COLO829 (cell line): ENCODE measurements around the gene FBXO2.

ENCODE experiments used
- DNase-seq: peaks from one replicate; pipeline ENCODE4 v3.0.0; 2012; ENCODE audit warnings: low spot score

Gene FBXO2

DNA sequence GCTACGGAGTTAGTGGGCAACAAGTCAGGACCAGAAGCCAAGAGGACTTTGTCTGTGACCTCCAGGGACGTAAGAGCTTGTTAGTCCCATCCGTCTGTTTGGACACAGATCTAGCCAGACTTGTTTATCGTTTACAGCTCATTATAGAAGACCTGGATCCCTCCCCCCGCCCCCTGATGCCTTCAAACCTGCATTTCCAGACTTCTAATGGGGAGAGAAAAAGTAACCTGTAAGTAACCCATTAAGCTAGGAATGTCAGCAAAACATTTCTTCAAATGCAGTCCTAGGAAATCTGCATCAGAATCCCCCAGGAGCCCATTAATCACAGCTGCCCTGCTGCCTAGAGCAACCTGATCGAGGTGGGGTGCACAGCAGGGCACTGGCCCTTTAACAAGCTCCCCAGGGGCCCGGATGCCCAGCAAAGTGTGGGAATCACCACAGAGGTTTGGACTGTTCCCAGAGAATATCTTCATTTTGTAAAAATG is 28.1 kb upstream of the FBXO2 start:
- DNase-seq, result no peak

GRCh38 chr1:11681071-11681771 is 27.0 kb upstream of the FBXO2 start, which contains the start of gene MAD2L2:
Gene MAD2L2 (minus strand): TSS chr1:11681148. CDS start chr1:11680601, 547 bp downstream.
- peak; percentile 79 for DNase-seq

- no peak for DNase-seq
Observed at GRCh38 chr1:11680270-11681070, 26.2 kb upstream of the FBXO2 start.

DNA sequence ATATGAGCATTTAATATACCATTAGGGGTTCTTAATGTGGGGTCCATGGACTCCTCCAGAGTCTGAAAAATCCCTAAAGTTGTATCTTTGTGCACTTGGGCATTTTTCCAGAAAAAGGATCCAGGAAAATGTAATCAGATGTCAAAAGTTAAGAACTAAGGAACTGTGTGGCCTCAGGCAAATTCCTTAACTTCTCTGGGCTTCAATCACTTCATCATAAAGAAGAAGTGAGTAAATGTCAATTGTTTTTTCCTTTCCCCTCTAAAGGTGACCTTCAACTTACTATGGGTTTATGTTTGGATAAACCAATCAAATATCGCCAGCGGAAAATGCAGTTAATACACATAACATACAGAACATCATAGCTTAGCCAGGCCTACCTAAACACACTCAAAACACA is 24.2 kb upstream of the FBXO2 start:
- DNase-seq, result no peak

DNA sequence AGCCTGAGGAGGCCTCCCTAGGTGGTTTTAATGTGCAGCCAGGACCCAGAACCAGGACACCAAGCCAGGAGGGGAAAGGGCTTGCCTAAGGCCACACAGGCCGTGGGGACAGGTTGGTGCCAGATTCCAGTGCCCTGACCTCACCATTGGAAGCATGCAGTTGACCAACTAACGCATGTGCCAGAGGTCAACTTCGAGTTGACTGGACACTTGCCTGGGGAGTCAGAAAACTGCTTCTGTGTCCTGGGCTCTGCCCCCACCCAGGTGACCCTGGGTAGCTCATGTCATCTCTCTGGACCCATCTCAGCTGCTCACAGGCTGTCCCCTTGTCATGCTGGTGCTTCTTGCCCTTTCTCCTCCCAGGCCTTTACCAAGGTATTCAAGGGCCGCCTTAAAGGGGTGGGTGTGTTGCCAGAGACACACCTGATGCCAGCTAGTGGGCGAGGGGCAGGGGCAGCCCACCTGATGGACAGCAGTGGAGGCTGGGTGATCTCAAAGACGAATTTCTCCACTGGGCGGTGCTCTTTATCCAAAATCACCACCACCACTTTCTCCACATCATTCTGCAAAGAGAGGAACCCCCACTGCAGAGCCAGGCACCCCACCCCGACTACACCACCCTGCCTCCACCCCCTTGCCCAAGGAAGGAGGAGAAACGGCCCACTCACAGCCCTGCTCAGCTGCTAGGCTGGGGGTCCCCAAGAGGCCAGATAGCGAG is 22.3 kb upstream of the FBXO2 start:
- no peak for DNase-seq

DNA sequence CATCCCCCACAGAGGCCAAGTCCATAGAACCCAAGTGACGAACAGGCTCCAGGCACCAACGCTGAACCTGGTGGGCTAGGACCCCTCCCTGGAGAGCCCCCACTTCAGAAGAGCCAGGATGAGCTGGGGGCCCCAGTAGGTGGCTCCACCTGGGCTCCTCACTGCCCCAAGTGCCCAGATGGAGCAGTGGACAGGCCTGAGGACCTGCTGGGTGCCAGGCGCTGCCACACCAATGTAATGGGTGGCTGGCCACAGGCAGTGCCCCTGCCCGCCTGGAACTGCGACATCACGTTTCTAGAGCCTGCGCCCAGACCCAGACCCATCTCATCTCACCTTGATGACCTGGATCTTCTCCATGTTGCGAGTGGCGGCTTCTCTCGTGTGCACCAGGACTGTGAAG is 21.1 kb upstream of the FBXO2 start:
- no peak for DNase-seq

GRCh38 chr1:11674488-11674887 is 20.3 kb upstream of the FBXO2 start:
- DNase-seq, result no peak

DNA sequence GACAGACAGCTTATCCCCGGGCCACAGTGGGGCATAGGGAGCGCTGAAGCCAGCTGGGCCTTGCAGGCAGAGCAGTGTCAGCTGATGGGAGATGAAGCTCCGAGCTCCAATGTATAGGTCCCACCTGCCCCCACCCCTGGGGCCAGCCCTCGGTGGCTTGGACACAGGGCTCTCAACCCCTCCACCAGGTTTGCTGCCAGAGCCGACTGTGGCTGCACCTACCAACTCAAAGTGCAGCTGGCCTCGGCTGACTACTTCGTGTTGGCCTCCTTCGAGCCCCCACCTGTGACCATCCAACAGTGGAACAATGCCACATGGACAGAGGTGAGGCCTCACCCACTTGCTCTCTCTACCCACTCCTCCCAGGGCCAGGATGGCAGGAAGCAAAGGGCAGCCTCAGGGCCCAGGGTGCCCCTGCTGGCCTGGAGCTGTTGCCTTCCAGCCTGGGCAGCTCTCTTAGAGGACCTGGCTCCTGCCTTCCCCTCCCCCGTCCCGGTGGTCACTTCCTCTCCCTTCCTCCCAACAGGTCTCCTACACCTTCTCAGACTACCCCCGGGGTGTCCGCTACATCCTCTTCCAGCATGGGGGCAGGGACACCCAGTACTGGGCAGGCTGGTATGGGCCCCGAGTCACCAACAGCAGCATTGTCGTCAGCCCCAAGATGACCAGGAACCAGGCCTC is 19.0 kb upstream of the FBXO2 start:
- DNase-seq, result no peak

GRCh38 chr1:11671544-11672286 is 17.5 kb upstream of the FBXO2 start:
- no peak for DNase-seq

GRCh38 chr1:11671205-11671543 is 16.9 kb upstream of the FBXO2 start:
- DNase-seq, result no peak

DNA sequence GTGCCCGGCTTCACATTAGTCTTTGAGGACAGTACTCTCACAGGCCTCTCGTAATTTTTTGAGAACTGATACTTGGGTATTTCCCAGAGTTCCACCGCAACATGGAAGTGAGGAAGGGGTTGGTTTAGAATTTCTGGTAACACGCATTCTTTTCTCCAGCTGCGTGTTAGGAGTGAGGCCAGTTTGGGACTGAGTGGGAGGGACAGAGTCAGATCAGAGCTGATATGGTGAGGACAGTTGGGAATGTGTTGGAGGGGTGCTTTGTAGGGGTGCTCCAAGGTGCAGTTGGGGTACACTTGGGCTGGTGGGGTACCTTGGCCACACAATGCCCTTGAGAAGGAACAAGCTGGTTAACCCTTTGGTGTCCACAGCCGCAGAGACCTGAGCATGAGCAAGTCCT is 16.5 kb upstream of the FBXO2 start:
- DNase-seq, result no peak

DNA sequence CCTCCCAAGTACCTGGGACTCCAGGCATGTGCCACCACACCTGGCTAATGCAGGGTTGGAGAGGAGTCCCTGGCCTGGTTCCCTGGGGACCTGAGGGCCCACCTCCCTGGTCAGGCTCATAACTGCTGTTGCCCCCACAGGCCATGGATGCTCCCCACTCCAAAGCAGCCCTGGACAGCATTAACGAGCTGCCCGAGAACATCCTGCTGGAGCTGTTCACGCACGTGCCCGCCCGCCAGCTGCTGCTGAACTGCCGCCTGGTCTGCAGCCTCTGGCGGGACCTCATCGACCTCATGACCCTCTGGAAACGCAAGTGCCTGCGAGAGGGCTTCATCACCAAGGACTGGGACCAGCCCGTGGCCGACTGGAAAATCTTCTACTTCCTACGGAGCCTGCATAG is 14.3 kb upstream of the FBXO2 start:
- no peak for DNase-seq

GRCh38 chr1:11664336-11665065 is 10.3 kb upstream of the FBXO2 start:
- DNase-seq, result no peak

- DNase-seq, result no peak
Observed at GRCh38 chr1:11661103-11661502, 6.9 kb upstream of the FBXO2 start.

- no peak for DNase-seq
Observed at GRCh38 chr1:11659748-11660147, 5.5 kb upstream of the FBXO2 start.

DNA sequence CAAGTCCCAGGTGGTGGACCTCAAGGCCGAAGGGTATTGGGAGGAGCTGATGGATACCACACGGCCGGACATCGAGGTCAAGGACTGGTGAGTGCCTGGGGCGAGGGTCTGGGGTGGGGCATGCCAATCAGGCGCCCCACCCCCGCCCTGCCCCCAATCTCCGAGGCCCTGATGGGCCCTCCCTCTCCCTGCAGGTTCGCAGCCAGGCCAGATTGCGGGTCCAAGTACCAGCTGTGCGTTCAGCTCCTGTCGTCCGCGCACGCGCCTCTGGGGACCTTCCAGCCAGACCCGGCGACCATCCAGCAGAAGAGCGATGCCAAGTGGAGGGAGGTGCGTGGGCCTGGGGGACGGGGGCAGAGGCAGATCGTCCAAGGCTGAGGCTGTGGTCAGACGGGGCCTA is 4.3 kb upstream of the FBXO2 start:
- DNase-seq, result no peak

DNA sequence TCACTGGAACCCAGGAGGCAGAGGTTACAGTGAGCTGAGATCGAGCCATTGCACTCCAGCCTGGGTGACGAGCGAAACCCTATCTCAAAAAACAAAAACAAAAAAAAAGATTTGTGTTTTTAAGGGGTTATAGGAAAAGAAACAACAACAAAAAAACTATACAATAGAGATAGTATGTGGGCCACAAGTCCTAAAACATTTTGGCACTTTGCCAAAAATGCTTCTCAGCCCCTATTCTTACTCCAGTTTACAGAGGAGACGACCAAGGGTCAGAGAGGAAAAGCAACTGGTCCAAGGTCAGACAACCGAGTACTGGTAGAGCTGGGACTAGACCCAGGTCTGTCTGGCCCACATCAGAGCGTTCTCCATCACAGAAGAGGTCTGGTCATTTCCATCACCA is 3.4 kb upstream of the FBXO2 start:
- no peak for DNase-seq

DNA sequence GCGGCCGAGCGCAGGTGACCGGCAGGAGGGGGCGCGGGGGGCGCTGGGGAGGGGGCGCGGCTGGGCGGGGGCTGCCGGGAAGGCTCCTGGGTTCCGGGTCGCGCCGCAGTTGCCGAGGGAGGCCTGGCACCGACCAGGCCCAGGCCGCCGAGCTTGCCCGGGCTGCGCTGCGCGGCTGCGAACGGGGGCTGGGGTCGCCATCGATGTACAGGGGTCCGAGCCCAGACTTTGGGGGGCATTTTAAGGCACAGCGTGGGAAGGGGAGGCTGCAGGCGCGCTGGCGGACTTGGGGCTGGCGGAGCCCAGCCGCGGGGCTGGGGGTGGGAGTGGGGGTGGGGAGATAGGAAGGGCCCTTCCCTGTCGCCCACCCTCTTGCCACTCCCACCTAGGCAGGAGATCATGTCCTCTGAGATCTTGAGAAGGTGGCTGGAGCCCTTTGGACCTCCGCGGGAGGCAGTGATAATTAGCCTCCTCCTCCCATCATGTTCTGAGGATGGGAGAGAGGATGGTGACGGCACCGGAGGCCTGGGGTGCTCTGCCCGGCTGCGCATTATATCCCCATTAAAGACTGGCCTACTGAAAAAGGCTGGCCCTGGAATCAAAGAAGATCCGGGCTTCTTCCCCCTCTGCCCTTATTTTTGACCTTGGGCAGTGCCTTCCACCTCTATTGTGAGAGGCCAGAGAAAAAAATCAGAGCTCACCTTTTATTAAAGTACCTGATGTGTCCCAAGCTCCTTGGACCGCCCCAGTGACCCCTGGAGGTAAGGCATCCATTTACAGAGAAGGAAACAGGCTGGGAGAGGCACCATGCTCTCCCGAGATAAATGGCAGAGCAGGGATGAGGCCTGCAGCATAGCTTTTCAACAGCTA is 945 bp upstream of the FBXO2 start:
- DNase-seq, result no peak

DNA sequence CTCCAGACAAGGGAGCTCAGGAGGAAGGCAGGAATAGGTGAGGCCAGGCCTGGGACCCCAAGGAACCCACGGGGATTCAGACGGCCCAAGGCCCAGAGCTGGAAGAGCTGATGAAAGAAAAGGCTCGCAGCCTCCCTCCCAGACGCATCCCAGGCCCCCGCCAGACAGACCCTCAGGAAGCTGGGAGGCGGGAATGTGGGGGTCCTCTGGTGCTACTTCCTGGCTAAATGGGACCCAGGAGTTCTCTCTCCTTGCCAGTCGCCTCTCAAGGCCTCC is 430 bp downstream of the FBXO2 start:
- DNase-seq, result no peak
